Coronary artery (tissue), 2 donors: ENCODE data around the gene RNF141.

ENCODE experiments used
- DNase-seq: peaks from one replicate; pipeline ENCODE4 v3.0.0-alpha.2; 2017; ENCODE audit warnings: low spot score
- H3K27ac ChIP-seq, 2 donors: fragments of 200-600 bp; sonication (generic); one replicate each; pipeline ENCODE4 v1.5.1; 2016 to 2019
- H3K4me3 ChIP-seq: fragments of 200-600 bp; sonication (generic); 2 replicates; pipeline ENCODE4 v1.5.1; 2016; ENCODE audit warnings: mild to moderate bottlenecking, moderate library complexity
- CTCF ChIP-seq: fragments of 200-600 bp; sonication (generic); IDR thresholded peaks from one replicate; pipeline ENCODE4 v1.5.1; 2019; ENCODE audit warnings: antibody characterized with exemption

The RNF141 gene

GRCh38 chr11:10550503-10551289 is 9.7 kb upstream of the RNF141 start:
- Histone ChIP-seq H3K27ac (no peak overlapping the region), H3K4me3 (no peak overlapping the region)
- TF ChIP-seq CTCF = no peak
- no peak for DNase-seq

- TF ChIP-seq CTCF = no peak
- DNase-seq = no peak
- Histone ChIP-seq H3K4me3 (no peak overlapping the region), H3K27ac (no peak overlapping the region)
These were observed 3.8 kb upstream of the RNF141 start for GRCh38 chr11:10544491-10545465.

GRCh38 chr11:10543782-10544181 is 2.8 kb upstream of the RNF141 start:
- no peak for TF ChIP-seq CTCF
- Histone ChIP-seq H3K27ac (no peak overlapping the region), H3K4me3 (no peak overlapping the region)
- no peak for DNase-seq

GRCh38 chr11:10542776-10543175 is 1.8 kb upstream of the RNF141 start:
- TF ChIP-seq CTCF = no peak
- no peak overlapping the region for H3K27ac ChIP-seq
- H3K4me3 ChIP-seq = no peak overlapping the region
- DNase-seq = no peak

GRCh38 chr11:10541561-10541930 is 559 bp upstream of the RNF141 start:
- no peak for DNase-seq
- no peak for TF ChIP-seq CTCF
- Histone ChIP-seq H3K4me3 (peak overlapping the region; percentile 96), H3K27ac (peak overlapping the region; percentile 91 to 95)

- no peak for TF ChIP-seq CTCF
- Histone ChIP-seq H3K27ac (peak overlapping the region; percentile 91 to 95), H3K4me3 (peak overlapping the region; percentile 96)
- no peak for DNase-seq
These were observed 457 bp downstream of the RNF141 start for GRCh38 chr11:10540546-10540914.
